RWPE2 (cell line): ENCODE results near the gene SLC25A39.
A peak's percentile ranks its signal among the peaks of the same experiment; 100 is the strongest.
"Not testable (repeated sequence)": the region's sequence is repeated elsewhere in the genome, so short reads cannot be mapped to it uniquely, and the experiment has no call there.

ENCODE experiments used
- ATAC-seq: fragments of 200-7000 bp; cut with Tn5 transposase; 3 replicates; pipeline ENCODE4 v1.9.1; 2021; ENCODE audit warnings: low read depth
- DNase-seq: peaks from one replicate; pipeline ENCODE4 v3.0.0-alpha.2; 2020; ENCODE audit warnings: low spot score
- H3K27ac ChIP-seq: fragments of 450-650 bp; 2 replicates; pipeline ENCODE4 v1.5.1; 2017; ENCODE audit warnings: mild to moderate bottlenecking; ENCODE audit not compliant: poor library complexity, severe bottlenecking
- H3K27me3 ChIP-seq: fragments of 250-450 bp; sonication (Bioruptor Pico); 2 replicates; pipeline ENCODE4 v1.5.1; 2021; ENCODE audit warnings: mild to moderate bottlenecking, moderate library complexity; ENCODE audit not compliant: insufficient read depth, poor library complexity, severe bottlenecking
- H3K36me3 ChIP-seq: fragments of 250-450 bp; sonication (Bioruptor Pico); 2 replicates; pipeline ENCODE4 v1.5.1; 2020; ENCODE audit warnings: low read depth, mild to moderate bottlenecking, moderate library complexity
- H3K4me1 ChIP-seq: fragments of 250-450 bp; sonication (Bioruptor Pico); 2 replicates; pipeline ENCODE4 v1.5.1; 2021; ENCODE audit warnings: mild to moderate bottlenecking, moderate library complexity; ENCODE audit not compliant: insufficient read depth, poor library complexity, severe bottlenecking
- H3K4me3 ChIP-seq: fragments of 250-450 bp; sonication (Bioruptor Pico); 2 replicates; pipeline ENCODE4 v1.5.1; 2021; ENCODE audit warnings: mild to moderate bottlenecking, moderate library complexity; ENCODE audit not compliant: severe bottlenecking
- H3K9me3 ChIP-seq: fragments of 250-450 bp; sonication (Bioruptor Pico); 2 replicates; pipeline ENCODE4 v1.5.1; 2021; ENCODE audit warnings: mild to moderate bottlenecking, moderate library complexity; ENCODE audit not compliant: severe bottlenecking
- TF ChIP-seq, protein P1 (sequence below): fragments of 450-650 bp; IDR thresholded peaks from one replicate; pipeline ENCODE4 v1.5.1; 2017; ENCODE audit warnings: mild to moderate bottlenecking, moderate library complexity; ENCODE audit not compliant: poor library complexity, severe bottlenecking

Gene SLC25A39

DNA sequence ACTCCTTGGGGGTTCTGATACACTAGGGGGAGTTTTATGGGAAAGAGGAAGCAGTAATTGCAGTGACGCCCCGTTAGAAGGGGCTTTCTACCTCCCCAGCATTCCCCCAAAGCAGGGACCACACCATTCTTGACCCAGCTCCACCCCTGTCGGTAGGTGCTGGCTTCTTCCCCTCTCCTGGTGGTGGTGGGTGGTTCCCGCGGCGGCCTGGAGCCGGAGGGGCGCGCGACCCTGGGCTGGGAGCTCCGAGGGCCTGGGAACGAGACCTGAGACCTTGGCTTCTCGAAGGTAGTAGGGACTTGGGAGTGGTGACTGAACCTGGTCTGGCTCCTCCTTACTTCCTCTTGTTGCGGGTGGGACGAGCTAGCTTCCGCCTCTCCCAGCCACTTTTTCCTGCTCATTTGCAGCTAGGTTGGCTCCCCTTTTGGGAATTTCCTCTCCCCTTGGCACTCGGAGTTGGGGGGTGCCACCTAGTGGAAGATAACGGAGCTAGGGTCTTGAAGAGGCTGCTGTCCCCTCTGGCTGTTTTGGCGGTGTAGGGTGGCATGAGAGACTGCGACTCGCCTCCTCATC is 20.9 kb upstream of the SLC25A39 start:
- DNase-seq (no peak), ATAC-seq (peak; percentile 15)
- no peaks in the 10 kb centered on the region for H3K9me3 ChIP-seq
- no peaks in the 10 kb centered on the region for H3K27me3 ChIP-seq
- H3K4me1 ChIP-seq, result peaks cover 19% of the 10 kb centered on the region
- peak overlapping the region; percentile 68 for H3K4me3 ChIP-seq
- 0 out of 2 replicates have a peak, but pooled peaks cover 5% of the 10 kb centered on the region for H3K36me3 ChIP-seq
- TF ChIP-seq, protein P1, sequence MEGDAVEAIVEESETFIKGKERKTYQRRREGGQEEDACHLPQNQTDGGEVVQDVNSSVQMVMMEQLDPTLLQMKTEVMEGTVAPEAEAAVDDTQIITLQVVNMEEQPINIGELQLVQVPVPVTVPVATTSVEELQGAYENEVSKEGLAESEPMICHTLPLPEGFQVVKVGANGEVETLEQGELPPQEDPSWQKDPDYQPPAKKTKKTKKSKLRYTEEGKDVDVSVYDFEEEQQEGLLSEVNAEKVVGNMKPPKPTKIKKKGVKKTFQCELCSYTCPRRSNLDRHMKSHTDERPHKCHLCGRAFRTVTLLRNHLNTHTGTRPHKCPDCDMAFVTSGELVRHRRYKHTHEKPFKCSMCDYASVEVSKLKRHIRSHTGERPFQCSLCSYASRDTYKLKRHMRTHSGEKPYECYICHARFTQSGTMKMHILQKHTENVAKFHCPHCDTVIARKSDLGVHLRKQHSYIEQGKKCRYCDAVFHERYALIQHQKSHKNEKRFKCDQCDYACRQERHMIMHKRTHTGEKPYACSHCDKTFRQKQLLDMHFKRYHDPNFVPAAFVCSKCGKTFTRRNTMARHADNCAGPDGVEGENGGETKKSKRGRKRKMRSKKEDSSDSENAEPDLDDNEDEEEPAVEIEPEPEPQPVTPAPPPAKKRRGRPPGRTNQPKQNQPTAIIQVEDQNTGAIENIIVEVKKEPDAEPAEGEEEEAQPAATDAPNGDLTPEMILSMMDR, result peak; percentile 71
- H3K27ac ChIP-seq, result peak overlapping the region; percentile 61

DNA sequence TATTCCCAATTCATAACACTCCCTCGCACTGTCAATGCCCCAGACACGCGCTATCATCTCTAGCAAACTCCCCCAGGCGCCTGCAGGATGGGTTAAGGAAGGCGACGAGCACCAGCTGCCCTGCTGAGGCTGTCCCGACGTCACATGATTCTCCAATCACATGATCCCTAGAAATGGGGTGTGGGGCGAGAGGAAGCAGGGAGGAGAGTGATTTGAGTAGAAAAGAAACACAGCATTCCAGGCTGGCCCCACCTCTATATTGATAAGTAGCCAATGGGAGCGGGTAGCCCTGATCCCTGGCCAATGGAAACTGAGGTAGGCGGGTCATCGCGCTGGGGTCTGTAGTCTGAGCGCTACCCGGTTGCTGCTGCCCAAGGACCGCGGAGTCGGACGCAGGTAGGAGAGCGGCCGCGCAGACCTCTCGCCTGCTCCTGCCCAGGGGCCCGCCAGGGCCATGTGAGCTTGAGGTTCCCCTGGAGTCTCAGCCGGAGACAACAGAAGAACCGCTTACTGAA is 20.4 kb upstream of the SLC25A39 start, which contains the start of gene GRN:
Gene GRN, plus strand, starts transcription at position 364 of the 515 bp plus-strand sequence. CDS start 3,863 bp downstream, outside the sequence.
- H3K27ac ChIP-seq, result peak within 1 kb of the TSS; percentile 61
- no peaks in the 10 kb centered on the region for H3K9me3 ChIP-seq
- peak within 1 kb of the TSS; percentile 68 for H3K4me3 ChIP-seq
- ATAC-seq, result peak; percentile 96
- peaks cover 19% of the 10 kb centered on the region for H3K4me1 ChIP-seq
- TF ChIP-seq, protein P1, result no peak
- no peaks in the 10 kb centered on the region for H3K27me3 ChIP-seq
- peak; percentile 96 for DNase-seq
- 0 out of 2 replicates have a peak, but pooled peaks cover 3% of the 10 kb centered on the region for H3K36me3 ChIP-seq

DNA sequence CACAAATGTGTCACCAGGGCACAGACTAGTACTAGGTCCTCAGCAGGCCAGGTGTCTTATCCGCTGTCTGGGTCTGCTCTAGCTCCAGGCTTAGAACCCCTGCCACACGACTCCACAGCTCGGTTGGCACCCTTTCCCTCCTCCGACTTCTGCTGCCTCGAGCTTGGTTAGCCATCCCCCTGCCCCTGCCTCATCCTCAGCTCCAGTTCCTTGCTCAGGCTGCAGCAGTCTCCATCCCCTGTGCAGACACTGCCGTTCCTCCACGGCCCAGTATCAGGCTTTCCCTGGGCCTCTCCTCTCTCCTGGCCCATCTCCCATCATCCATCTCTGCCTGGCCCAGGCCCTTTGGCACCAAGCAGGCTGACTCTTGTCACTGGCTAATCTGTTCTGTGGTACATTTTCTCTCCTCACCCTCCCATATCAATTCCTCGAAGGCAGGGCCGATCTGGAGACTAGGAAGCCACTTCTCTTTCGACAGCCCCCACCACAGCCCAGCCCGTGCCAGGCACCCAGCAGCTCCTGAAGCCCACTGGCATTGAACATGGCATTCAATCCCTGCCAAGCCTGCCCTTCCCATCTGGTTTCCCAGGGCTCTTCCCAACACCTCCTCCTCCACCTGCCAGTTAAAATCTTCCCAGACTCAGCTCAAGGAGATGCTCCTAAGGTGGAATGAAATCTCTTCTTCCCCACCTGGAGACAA is 19.0 kb upstream of the SLC25A39 start:
- Histone ChIP-seq H3K27ac (no peak overlapping the region), H3K4me1 (peaks cover 16% of the 10 kb centered on the region), H3K27me3 (no peaks in the 10 kb centered on the region), H3K4me3 (no peak overlapping the region), H3K9me3 (no peaks in the 10 kb centered on the region), H3K36me3 (no peaks in the 10 kb centered on the region)
- TF ChIP-seq, protein P1, result no peak
- no peak for DNase-seq
- no peak for ATAC-seq

DNA sequence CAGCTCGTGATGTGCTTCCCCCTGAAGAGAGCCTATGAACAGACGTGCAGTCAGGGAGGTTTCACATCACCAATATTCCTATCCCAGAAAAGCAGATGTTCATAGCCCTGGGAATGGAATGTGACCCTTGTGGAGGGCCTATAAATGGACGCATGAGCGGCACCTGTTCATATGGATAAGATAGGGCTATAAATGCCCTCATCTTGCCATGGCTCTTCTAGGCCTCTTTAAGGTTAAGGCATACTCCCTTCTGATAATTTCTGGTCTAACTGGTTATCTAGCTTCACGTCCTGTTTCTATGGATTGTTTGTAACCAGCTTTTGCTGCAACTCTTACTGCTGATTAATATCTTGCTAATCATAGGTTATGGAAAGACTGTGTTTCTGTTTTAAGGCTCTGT is 15.9 kb upstream of the SLC25A39 start:
- not testable (repeated sequence) for H3K4me3 ChIP-seq, H3K27ac ChIP-seq, ATAC-seq, DNase-seq, H3K9me3 ChIP-seq, H3K4me1 ChIP-seq, H3K36me3 ChIP-seq, H3K27me3 ChIP-seq

DNA sequence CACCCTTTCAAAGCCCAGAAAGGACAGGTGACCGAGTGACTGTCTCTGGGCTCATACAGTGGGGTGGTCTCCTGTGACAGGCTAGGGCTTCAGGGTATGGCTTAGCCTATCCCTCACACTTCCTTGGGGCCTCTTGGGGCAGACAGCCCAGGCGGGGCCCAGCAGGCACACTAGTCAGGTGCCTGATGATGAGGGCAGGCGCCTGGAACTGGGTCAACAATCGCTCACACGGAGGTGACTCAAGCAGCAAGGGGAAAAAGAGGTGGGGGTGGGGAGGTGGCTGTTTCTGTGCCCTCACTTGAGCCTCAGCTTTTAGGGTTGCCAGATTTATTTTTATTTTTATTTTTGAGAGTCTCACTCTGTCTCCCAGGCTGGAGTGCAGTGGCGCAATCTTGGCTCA is 14.1 kb upstream of the SLC25A39 start:
- Histone ChIP-seq H3K4me3 (no peak overlapping the region), H3K27ac (no peak overlapping the region), H3K27me3 (no peaks in the 10 kb centered on the region), H3K4me1 (no peaks in the 10 kb centered on the region), H3K9me3 (no peaks in the 10 kb centered on the region), H3K36me3 (no peaks in the 10 kb centered on the region)
- ATAC-seq (0 out of 3 replicates have a peak, but pooled peaks have one; percentile 41), DNase-seq (peak; percentile 49)
- TF ChIP-seq, protein P1, result no peak
